HFFc6 (cell line): Measurements from ENCODE around the gene CRTC1. TPM values are rescaled to one million over a fixed set of nuclear protein-coding genes. Genes with fewer than 3 reads are reported as not detected.
A peak's percentile ranks its signal among the peaks of the same experiment; 100 is the strongest.

Experiments used
- DNase-seq: peaks from one replicate; pipeline ENCODE4 v3.0.0-alpha.2; 2018
- H3K27ac Mint-ChIP-seq: 2 replicates; pipeline ENCODE4 v1.8.0; 2020; ENCODE audit warnings: mild to moderate bottlenecking, mixed read lengths
- H3K27me3 Mint-ChIP-seq: 2 replicates; pipeline ENCODE4 v1.8.0; 2021; ENCODE audit warnings: mild to moderate bottlenecking, moderate library complexity, mixed read lengths; ENCODE audit not compliant: insufficient read depth
- H3K36me3 Mint-ChIP-seq: 2 replicates; pipeline ENCODE4 v1.8.0; 2021; ENCODE audit warnings: low read depth, mixed read lengths
- H3K4me1 Mint-ChIP-seq: 2 replicates; pipeline ENCODE4 v1.8.0; 2020; ENCODE audit warnings: low read depth, mixed read lengths
- H3K4me3 Mint-ChIP-seq: 2 replicates; pipeline ENCODE4 v1.8.0; 2020; ENCODE audit warnings: mild to moderate bottlenecking, moderate library complexity, mixed read lengths
- H3K9me3 Mint-ChIP-seq: 2 replicates; pipeline ENCODE4 v1.8.0; 2020; ENCODE audit warnings: mild to moderate bottlenecking, mixed read lengths
- CTCF ChIP-seq: fragments of 200-600 bp; sonication (generic); IDR thresholded peaks from 2 replicates; pipeline ENCODE4 v1.5.0; 2021; ENCODE audit warnings: antibody characterized with exemption, mild to moderate bottlenecking
- total RNA-seq, 6 experiments: library from RNA; stranded (reverse); fragmentation: NEBNext Ultra II Directional; extraction: Animal tissue kit (Norgen Biotek cat#: 25700); gene quantifications; 2 replicates in 1 of 6; 3 replicates in 5 of 6; pipeline ENCODE4 v1.2.3, GENCODE V29; 2021

The CRTC1 gene
- total RNA-seq, 6 experiments from 2014 or later, result 11.8 to 14.5 (median 13.4) TPM

GRCh38 chr19:18658366-18658855 is 25.1 kb upstream of the CRTC1 start:
- TF ChIP-seq CTCF, result no peak
- no peaks in the 10 kb centered on the region for H3K9me3 Mint-ChIP-seq
- no peaks in the 10 kb centered on the region for H3K36me3 Mint-ChIP-seq
- peaks cover 2% of the 10 kb centered on the region for H3K27me3 Mint-ChIP-seq
- no peak overlapping the region for H3K4me3 Mint-ChIP-seq
- H3K27ac Mint-ChIP-seq, result peak overlapping the region; percentile 75
- no peak for DNase-seq
- H3K4me1 Mint-ChIP-seq, result peaks cover 52% of the 10 kb centered on the region

GRCh38 chr19:18659281-18660050 is 24.0 kb upstream of the CRTC1 start:
- H3K4me1 Mint-ChIP-seq, result peaks cover 54% of the 10 kb centered on the region
- H3K9me3 Mint-ChIP-seq, result no peaks in the 10 kb centered on the region
- peak overlapping the region; percentile 74; the same call in 1 of the 2 replicates for H3K4me3 Mint-ChIP-seq
- H3K27ac Mint-ChIP-seq, result peak overlapping the region; percentile 92
- no peaks in the 10 kb centered on the region for H3K36me3 Mint-ChIP-seq
- peaks cover 2% of the 10 kb centered on the region for H3K27me3 Mint-ChIP-seq
- no peak for TF ChIP-seq CTCF
- DNase-seq, result no peak

- H3K9me3 Mint-ChIP-seq, result no peaks in the 10 kb centered on the region
- H3K36me3 Mint-ChIP-seq, result no peaks in the 10 kb centered on the region
- peaks cover 2% of the 10 kb centered on the region for H3K27me3 Mint-ChIP-seq
- H3K4me3 Mint-ChIP-seq, result peak overlapping the region; percentile 74
- H3K27ac Mint-ChIP-seq, result peak overlapping the region; percentile 92
- peaks cover 54% of the 10 kb centered on the region for H3K4me1 Mint-ChIP-seq
- peak; percentile 57 for DNase-seq
- TF ChIP-seq CTCF, result no peak
These were observed 23.2 kb upstream of the CRTC1 start for GRCh38 chr19:18660051-18660910.

- Mint-ChIP-seq H3K36me3 (no peaks in the 10 kb centered on the region), H3K4me3 (peak overlapping the region; percentile 74; the same call in 1 of the 2 replicates), H3K27ac (peak overlapping the region; percentile 92), H3K27me3 (peaks cover 2% of the 10 kb centered on the region), H3K9me3 (no peaks in the 10 kb centered on the region), H3K4me1 (peaks cover 54% of the 10 kb centered on the region)
- no peak for TF ChIP-seq CTCF
- no peak for DNase-seq
These were observed 22.4 kb upstream of the CRTC1 start for GRCh38 chr19:18660939-18661670.
